Mesenteric fat pad (tissue), 1 donor: ENCODE data around the gene TMEM183A. TPM values are rescaled to one million over a fixed set of nuclear protein-coding genes. Genes with fewer than 3 reads are reported as not detected.
A peak's percentile ranks its signal among the peaks of the same experiment; 100 is the strongest.

Experiments used
- DNase-seq: peaks from one replicate; pipeline ENCODE4 v3.0.0-alpha.2; 2020; ENCODE audit warnings: low spot score
- long read RNA-seq: library from polyadenylated mRNA; unstranded; transcript quantifications from one replicate; pipeline ENCODE4 v2.0.0, GENCODE V29; 2020
- total RNA-seq: library from RNA; stranded (reverse); fragmentation: NEBNext Ultra II Directional; extraction: Animal tissue kit (Norgen Biotek cat#: 25700); gene quantifications from one replicate; pipeline ENCODE4 v1.2.1, GENCODE V29; 2021
- donor health status: DM: yes; HTN: yes; CAD: no.

Gene TMEM183A, protein sequence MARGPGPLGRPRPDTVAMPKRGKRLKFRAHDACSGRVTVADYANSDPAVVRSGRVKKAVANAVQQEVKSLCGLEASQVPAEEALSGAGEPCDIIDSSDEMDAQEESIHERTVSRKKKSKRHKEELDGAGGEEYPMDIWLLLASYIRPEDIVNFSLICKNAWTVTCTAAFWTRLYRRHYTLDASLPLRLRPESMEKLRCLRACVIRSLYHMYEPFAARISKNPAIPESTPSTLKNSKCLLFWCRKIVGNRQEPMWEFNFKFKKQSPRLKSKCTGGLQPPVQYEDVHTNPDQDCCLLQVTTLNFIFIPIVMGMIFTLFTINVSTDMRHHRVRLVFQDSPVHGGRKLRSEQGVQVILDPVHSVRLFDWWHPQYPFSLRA
- 48.7 TPM for total RNA-seq
- long read RNA-seq, transcript TMEM183A-201 (8 exons, 3,019 nt): major isoform, 195 of 306 reads
- long read RNA-seq, partial matches to known transcripts: 15 of 306 reads
- long read RNA-seq, other reads (novel, unspliced or antisense): 96 of 306 reads

DNA sequence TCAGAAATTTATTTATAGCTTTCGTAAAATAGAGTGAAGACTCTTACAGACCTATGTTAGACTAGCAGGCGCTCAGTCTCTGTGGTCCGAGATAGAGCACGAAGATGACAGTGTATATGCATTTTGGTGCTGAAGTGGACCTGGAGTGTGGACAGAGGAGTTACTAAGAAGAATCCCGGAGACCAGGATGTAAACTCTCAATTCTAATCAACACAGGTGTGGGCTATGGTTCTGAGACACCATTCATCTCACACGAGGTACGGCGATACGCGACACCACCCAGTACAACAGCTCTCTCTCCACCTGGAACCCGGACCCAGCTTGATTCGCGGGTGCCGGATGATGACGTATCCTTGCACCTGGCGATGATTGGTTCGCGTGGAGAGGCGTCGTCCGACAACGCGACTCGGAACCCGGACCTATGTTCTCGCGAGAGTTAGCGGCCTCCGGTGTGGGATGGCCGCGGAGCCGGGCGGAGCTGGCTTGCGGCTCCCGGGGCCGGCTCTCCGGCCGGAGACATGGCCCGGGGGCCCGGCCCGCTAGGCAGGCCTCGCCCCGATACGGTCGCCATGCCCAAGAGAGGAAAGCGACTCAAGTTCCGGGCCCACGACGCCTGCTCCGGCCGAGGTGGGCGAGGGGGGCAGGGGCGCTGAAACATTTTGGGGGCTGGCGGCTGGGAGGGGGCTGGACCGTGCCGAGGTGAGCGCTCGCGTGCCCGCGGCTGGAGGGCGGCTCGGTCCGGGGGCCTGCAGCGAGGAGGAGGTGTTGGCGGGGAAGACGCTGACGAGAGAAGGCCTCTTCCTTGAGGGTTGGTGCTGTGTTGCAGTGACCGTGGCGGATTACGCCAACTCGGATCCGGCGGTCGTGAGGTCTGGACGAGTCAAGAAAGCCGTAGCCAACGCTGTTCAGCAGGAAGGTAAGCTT, at the start of gene TMEM183A:
TSS of gene TMEM183A (plus strand) at position 427 of the 924 bp plus-strand sequence. CDS start at position 519, 92 bp downstream.
- DNase-seq: peak; percentile 98

DNA sequence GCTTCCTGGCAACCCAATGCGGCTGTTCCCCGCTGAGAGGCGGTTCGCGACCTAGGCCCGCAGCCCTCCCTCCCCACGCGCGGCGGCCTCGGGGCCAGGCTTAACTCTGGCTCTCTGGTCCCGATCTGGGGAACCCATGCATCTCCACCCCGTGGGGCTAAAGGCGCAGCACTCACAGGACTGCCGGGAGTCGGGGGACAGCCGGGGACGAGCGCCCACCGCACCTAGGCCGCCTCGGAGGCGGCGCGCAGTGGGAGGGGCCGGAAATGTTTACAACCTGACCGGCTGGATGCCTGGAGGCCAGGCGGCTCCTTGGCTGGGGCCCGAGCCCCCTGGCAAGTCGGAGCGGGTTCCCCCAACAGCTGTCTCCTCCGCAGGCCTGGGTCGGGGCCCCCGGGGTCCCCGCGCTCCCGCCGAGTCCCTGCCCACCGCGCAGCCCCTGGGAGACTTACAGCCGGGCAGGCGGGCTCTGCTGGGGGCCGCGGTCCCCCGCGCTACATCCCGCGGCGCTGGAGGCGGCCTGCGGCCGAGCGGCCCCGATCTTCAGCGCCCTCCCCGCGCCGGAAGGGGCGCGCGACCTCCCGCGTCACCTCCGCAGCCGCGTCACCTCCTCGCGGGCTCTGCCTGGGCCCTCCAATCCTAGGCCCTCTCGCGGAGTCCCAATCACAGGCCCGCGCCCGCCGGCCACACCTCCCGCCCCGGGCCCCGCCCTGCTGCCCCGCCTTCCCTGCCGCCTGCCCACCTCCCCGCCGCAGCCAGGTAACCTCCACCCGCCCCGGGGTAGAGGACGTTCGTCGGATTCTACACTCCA, 49.2 kb upstream of the TMEM183A start, which contains the start of gene ADIPOR1:
TSS of gene ADIPOR1 (minus strand) at position 580 of the 811 bp plus-strand sequence. CDS start 7,242 bp downstream, outside the sequence.
- peak; percentile 98 for DNase-seq

DNA sequence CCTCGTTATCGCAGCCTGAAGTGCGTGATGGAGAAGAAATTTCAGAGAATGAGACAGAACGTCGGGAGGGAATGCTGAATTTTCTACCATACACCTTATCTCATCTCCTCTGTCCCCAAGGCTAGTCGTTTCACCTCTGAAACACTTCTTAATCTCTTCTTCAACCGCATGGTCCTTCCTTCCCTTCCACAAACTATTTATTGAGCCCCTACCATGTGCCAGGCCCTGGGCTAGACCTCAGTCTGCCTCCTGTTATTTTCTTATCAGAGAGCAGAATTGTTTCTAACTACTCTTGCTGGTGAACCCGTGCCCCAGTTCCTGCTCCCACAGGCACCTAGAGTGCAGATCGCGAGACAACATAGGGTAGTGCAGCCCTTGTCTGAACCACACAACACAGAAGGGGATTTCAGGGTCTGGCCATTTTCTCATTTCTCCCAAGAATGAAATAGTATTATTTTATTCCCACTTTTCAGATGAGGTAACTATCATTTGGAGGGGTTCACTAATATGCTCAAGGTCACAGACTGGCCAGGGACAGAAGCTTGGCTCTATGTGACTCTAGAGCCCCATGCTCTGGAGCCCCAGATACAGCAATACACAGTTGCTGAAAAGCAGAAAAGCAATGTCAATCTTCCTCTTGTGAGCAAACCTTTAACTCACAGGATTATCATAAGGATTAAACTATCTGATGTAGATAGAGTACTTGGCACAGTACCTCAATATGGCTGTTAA, 48.5 kb upstream of the TMEM183A start:
- DNase-seq: no peak

DNA sequence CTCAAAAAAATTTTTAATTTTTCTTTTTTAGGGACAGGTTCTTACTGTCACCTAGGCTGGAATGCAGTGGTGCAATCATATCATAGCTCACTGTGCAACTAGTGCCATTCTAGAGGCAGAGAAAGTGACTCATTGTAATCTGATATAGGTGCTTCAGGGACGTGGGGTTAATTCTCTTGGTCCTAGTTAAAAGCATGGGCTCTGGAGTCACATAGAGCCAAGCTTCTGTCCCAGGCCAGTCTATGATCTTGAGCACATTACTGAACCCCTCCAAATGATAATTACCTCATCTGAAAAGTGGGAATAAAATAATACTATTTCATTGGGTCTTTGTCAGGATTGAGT, 47.9 kb upstream of the TMEM183A start:
- no peak for DNase-seq

DNA sequence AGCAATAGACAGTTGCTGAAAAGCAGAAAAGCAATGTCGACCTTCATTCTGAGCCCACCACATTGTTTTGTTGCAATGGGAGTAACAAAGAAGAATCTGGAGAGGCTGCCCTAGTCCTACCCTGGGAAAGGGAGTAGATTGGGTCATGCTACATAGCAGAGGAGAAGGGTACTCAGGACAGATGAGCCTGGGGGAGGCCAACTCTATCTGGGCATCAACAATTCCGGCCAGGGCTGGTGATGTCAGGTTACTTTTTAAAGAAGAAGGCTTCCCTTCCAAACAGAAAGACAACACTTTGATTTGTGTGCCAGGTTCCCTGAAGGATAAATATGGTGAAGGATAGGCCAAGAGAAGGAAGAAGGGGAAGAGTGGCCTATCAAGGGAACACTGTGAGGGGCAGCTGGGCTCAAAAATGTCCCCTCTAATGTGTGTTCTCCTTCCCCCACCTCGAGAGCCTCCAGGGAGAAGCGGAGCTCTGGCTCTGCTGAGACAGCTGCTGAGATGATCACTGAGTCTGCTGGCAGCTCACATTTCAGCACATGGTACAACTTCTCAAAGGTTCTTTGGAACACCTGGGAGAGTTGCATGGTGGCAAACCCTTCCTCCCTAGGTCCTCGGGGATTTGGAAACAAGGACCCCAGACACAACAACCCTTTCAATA, 45.8 kb upstream of the TMEM183A start:
- DNase-seq: no peak

DNA sequence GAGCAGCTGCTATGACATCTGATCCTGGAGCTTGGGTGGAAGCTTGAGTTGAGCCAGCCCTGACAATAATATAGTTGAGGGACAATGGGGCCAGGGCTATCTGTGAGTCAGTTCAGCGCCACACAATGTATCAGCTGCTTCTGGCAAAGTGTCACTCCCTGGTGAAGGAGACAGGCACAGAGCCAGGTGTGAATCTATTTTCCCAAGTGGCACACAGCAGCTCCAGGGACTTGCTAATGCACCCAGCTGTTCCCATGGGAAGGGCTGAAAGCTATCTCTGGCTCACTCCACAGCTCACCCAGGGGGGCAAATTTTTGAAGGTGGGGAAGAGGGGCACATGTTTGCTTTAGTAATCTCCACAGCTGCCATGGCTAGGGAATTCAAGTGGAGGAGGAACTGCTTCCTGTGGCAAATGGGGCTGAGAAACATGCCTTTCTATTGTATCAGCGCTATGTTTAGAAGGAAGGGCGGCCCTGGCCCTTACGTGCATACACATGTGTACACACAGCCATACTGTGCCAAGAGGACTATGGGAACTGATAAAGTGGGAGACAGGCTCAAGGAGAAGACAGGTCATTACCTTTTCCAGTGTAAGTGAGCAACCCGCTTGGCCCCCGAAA, 42.3 kb upstream of the TMEM183A start:
- DNase-seq: no peak

DNA sequence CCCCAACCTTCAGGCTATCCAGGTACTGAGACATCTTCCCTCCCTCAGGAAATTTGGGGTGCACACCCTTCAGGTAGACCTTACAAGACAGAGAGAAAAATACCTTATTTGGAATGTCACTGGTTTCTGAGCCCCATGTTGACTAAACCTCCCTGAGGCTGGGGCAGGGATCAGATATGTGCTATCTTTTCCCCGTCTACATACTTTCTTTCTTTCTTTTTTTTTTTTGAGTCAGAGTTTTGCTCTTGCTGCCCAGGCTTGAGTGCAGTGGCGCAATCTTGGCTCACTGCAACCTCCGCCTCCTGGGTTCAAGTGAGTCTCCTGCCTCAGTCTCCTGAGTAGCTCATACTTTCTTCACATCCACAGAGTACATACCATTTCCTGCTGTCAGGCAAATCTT, 41.8 kb upstream of the TMEM183A start:
- no peak for DNase-seq

DNA sequence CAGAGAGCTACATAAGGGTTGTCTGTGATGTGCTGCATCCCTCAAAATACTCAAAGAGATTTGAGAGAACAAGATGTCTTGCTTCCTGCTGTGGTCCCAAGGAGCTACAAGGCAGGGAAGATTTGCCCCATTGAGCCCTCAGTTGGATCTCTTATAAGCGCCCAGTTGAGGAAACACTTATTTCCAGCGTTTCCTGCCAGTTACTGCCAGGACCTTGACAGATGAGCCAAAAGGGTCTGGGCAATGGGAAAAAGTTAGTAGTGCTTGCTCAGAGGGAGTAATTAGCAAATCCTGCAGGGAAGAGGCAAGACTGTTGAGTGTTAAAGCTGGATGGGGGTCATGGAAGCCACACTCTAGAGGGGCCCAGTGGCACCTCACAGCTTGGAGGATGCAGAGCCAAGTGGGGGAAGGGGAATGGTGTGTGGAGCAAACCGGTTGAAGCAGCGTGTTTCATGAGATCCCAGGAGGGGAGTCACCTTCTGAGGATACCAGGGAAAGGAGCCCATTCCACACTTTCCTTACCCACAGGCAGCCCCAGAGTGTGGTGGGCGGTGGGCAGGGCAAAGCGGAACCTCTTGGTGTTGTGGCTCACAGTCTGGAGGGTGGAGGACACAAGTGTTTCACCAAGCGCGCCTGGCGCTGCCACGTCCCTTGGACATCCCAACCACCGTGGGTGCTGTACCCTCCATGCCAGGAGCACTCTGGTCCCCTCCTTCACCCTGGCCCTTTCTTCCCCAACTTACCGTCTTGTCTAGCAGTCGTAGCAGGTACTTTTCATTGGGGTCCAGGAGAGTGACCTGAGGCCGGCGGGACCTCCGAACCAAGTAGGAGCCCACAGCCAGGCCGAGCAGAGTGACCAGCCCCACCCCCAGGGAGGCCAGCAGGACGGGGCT, 40.9 kb upstream of the TMEM183A start:
- DNase-seq: no peak

DNA sequence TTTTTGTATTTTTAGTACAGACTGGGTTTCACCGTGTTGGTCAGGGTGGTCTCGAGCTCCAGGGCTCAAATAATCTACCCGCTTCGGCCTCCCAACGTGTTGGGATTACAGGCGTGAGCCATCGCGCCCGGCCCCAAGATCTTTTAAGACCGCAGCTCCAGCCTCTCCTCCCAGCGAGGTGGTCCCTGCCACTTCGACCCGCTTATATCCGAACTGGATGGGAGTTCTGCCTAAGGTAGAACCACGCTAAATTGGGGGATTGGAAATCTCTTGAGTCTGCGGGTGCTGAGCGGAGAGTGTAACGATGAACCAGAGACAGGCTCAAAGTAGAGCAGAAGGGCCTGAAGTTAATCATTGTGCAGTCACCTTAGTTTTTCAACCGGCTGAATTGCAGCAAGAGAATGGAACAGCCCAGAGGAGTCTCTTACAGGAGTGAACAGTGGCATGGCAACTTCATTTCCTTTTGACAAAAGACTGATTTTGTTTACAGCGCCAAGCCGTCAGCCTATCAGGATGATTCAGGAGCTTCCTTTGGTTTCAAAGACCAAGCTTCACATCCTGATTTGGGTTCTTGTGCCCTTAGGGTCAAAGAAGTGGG, 39.4 kb upstream of the TMEM183A start:
- no peak for DNase-seq

DNA sequence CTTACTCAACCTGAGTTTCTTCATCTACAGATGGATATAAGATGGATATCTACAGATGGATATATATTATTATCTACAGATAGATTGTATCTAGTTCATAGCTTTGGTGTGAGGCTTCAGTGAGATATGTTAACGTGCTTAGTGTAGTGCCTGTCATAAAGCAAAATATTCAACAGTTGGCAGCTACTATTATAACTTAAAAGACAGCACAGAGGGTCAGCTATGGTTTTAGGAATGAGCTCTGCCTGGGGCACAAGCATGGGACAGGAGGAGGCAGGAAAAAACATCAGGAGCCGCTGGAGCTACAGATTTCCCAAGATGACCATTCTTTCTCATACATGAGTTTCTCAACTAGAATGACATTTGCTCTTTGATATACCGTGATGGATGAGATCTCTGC, 38.8 kb upstream of the TMEM183A start:
- no peak for DNase-seq

DNA sequence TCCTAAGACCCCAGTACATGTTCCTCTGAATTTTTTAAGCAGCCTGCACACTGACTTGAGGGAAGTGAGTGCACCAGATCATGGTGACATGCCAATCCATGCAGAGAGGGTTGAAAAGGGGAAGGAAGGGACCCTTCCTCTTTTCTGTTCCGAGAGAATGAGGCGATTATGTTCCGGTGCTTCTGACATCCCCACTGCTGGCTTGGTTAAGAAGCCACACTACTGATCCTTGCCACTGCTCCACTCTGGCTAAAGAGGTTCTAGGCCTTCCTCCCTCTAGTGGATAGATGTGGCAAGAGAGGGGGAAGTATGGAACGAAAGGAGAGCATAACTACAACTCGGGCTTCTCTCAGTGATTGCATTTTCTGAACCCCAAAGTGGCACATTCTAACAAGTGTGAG, 38.3 kb upstream of the TMEM183A start:
- no peak for DNase-seq

DNA sequence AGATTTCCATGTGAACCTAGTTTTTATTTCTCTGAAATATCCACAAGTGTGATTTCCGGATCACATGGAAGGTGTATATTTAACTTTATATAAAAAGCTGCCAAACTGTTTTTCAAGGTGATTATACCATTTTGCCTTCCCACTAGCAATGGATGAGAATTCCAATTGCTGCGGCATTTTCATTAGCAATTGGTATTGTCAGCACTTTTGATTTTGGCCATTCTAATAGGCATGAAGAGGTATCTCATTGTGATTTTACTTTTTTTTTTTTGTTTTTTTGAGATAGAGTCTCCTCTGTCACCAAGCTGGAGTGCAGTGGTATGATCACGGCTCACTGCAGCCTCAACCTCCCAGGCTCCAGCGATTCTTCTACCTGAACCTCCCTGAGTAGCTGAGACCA, 35.1 kb upstream of the TMEM183A start:
- DNase-seq: no peak

DNA sequence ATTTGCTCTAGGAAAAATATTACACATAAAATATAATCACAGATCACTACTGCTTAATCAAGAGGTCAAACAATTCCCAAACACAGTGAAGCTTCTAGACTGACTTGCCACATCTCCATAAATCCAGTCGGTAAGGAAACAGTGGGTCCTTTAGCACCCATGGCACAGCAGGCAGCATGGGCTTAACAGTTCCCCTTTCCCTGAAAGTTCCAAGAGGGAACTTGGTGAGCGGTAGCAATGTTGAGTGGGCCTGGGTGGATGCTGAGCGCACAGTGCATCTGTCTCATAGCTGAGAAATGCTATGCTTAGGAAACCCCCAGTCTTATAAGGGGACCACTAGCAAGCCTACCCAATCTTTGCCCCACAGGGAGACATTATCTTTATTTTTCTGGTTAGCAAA, 32.3 kb upstream of the TMEM183A start:
- DNase-seq: no peak

DNA sequence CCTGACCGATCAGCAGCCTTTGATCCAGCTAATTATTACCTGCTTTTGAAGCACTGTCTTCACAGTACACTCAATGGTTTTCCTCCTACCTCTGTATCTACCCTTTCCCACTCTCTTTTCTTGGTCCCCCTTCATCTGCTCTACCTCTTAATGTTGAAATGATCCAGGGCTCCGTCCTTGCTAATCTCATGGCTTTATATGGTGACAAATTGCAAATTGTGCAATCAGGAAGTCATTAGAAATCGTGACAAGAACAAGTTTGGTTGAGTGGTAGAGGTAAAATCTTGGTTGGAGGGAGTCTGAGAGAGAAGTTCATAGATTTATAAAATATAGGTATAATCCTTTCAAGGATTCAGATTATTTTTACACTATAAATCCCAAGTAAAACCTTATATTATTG, 30.5 kb upstream of the TMEM183A start:
- no peak for DNase-seq

DNA sequence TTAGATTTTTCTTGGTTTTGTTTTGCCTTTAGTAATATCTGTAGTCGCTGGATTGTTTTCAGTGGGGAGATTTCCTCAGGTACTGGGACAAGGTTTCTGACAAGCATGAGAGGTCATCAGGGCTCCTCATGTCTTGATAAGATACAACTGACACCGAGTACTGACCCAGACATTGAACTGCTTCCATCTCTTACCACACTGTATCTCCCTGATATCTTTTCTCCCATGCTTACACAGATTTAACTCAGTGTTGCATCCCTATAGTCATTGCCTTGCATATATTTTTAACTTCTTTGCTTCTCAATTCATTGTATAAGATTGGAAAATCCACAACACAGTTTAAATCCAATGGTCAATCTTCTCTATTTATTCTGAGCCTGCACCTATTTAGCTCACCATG, 27.7 kb upstream of the TMEM183A start:
- DNase-seq: no peak

DNA sequence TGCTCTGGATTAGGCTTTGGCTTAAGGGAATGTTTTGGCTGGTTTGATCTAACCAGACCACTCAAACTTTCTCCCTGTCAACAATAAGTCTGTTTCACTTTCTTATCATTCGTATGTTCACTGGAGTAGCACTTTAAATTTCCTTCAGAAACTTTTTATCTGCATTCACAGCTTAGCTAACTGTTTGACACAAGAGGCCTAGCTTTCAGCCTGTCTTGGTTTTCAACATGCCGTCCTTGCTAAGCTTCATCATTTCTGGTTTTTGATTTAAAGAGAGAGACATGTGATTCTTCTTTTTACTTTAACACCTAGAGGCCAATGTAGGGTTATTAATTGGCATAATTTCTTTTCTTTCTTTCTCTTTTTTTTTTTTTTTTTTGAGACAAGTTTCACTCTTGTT, 25.2 kb upstream of the TMEM183A start:
- DNase-seq: no peak

DNA sequence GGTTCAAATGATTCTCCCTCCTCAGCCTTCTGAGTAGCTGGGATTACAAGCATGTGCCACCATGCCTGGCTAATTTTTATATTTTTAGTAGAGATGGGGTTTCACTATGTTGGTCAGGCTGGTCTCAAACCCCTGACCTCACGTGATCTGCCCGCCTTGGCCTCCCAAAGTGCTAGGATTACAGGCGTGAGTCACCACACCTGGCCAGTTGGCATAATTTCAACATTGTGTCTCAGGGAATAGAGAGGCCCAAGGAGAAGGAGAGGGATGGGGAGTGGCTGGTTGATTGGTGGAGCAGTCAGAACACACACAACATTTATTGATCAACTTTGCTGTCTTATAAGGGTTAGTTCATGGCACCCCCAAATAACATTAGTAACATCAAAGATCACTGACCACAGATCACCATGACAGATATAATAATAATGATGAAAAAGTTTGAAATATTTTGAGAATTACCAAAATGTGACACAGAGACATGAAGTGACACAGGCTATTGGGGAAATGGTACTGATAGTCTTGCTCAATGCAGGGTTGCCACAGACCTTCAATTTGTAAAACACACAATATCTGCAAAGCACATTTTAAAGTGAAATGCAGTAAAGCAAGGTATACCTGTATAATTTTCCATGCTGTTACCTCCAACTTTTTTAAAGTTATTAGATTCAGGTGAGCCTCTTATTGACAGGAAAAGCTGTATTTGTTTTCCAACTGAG, 24.3 kb upstream of the TMEM183A start:
- DNase-seq: no peak
